SH-SY5Y (cell line): Measurements from ENCODE around the gene HNRNPF.

ENCODE experiments used
- GATA2 ChIP-seq: IDR thresholded peaks from 2 replicates; pipeline ENCODE4 v1.6.1; 2011; ENCODE audit warnings: mild to moderate bottlenecking, low read depth, low read length
- GATA3 ChIP-seq: IDR thresholded peaks from 2 replicates; pipeline ENCODE4 v1.6.1; 2011; ENCODE audit warnings: low read depth, mild to moderate bottlenecking, low read length, moderate library complexity

DNA sequence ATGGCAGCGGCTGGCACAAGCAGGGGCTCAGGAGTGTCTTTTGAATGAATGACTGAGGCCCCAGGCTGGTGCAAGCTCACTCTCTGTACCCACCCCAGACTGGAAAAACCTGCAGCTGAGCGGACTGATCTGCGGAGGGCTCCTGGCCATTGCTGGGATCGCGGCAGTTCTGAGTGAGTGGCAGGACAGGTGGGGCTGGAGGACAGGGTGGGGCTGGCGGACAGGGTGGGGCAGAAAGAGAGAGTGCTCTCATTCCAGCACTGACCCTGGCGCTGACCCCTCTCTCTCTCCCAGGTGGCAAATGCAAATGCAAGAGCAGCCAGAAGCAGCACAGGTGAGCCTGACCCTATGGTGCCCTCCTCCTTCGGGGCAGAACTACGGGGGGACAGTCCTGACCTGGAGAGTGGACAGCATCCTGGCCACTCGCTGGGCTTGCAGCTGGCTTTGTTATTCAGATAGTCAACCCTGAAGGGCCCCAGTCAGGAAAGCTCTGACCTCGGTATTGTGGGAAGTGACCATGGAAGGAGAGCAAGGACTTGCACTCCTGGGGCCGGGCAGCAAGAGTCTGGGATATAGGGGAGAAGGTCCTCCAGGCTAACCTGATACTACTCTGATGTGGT, 33.5 kb downstream of the HNRNPF start:
- TF ChIP-seq GATA2: no peak
- no peak for TF ChIP-seq GATA3
